Raji (cell line): ENCODE results near the gene PLCB3.

ENCODE experiments used
- POLR2A ChIP-seq: IDR thresholded peaks from 2 replicates; pipeline ENCODE4 v1.6.1; 2011; ENCODE audit warnings: low read depth, low read length, control low read depth; ENCODE audit not compliant: insufficient read depth

Gene PLCB3

DNA sequence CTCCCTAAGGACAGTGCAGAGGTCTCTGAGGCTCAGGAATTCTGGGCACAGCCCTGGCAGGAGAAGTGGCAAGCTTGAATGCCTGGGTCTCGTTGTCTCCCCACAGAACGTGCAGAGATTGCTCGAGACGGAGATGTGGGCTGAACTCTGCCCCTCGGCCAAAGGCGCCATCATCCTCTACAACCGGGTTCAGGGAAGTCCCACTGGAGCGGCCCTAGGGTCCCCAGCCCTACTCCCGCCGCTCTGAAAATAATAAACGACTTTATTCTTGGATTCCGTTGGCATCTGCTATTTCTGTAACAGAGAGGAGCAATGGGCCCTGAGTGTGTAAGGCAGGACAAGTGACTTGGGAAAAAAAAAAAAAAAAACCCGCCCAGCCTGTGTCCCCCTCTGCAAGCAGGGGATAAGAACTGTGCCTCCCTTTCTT lies 21.6 kb upstream of the PLCB3 start:
- no peak for TF ChIP-seq POLR2A

- TF ChIP-seq POLR2A: peak; percentile 74
Observed at GRCh38 chr11:64230171-64230984, 21.0 kb upstream of the PLCB3 start, which contains the start of gene DNAJC4. TSS of gene DNAJC4 (plus strand) at chr11:64230548. CDS start at chr11:64230855, 307 bp downstream.

- TF ChIP-seq POLR2A: no peak
Observed at GRCh38 chr11:64230985-64231365, 20.4 kb upstream of the PLCB3 start.

DNA sequence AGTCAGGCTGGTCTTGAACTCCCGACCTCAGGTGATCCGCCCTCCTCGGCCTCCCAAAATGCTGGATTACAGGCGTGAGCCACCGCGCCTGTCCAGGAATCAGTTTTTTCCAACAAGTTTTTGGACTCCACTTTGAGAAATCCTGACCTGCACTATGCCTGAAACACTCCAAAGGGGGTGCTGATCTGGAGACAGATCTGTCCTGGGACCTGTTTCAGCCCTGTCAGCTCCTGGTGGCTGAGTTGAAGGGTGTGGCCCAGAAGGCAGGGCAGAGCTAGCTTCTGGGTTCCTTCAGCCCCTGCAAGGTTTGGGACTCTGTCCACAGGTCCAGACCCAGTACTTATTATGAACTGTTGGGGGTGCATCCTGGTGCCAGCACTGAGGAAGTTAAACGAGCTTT lies 19.8 kb upstream of the PLCB3 start:
- TF ChIP-seq POLR2A: no peak

GRCh38 chr11:64232182-64232966 lies 19.0 kb upstream of the PLCB3 start:
- peak; percentile 37; the same call in 1 of the 2 replicates for TF ChIP-seq POLR2A

- TF ChIP-seq POLR2A: no peak
Observed at GRCh38 chr11:64232967-64233315, 18.4 kb upstream of the PLCB3 start.

DNA sequence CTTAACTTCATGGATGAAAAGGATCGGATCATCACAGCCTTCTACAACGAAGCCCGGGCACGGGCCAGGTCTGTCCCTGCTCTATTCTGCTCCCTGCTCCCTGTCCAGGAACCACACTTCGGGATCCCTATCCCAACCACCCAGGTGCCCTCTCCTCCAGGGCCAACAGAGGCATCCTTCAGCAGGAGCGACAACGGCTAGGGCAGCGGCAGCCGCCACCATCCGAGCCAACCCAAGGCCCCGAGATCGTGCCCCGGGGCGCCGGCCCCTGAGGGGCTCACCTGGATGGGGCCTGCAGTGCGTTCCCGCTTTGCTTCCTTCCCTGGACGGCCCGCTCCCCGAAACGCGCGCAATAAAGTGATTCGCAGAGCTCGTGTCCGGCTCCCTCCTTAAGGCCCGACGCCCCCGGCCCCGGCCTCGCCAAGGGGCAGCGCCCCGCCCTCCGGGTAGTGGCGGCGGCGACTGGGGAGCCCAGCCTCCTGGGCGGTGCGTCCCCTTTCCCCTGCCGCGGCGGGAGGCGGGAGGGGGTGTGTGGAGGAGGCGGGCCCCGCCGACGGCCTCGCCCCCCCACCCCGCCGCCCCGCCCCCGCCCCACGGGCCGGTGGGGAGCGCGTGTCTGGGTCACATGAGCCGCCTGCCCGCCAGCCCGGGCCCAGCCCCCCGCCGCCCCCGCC lies 17.3 kb upstream of the PLCB3 start, which contains the start of gene VEGFB:
TSS of gene VEGFB (plus strand) at position 672 of the 674 bp plus-strand sequence. CDS start 250 bp downstream, outside the sequence.
- TF ChIP-seq POLR2A: no peak; the same call in 1 of the 2 replicates

DNA sequence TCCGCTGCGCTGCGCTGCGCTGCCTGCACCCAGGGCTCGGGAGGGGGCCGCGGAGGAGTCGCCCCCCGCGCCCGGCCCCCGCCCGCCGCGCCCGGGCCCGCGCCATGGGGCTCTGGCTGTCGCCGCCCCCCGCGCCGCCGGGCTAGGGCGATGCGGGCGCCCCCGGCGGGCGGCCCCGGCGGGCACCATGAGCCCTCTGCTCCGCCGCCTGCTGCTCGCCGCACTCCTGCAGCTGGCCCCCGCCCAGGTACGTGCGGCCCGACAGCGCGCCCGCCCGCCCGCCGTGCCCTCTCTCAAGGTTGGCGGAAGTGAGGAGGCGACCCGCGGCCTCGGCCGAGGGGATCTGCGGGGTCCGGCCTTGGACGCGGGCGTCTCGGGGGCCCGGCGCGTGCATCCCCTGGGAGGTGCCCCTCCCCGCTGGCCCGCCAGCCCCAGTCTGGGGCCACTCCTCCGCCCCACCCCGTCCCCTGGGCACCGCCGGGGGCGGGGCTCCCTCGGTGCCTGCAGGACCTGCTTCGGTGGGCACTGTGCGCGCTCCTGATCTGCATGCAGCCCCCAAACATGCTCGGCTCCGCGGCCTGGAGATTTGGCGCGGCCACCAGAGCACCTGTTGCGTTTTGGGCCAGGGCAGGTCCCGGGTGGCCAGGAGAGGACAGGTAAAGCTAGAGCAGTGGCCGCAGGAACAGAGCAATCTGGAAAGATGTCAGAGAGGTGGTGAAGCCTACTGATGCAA lies 16.5 kb upstream of the PLCB3 start:
- TF ChIP-seq POLR2A: peak; percentile 57

DNA sequence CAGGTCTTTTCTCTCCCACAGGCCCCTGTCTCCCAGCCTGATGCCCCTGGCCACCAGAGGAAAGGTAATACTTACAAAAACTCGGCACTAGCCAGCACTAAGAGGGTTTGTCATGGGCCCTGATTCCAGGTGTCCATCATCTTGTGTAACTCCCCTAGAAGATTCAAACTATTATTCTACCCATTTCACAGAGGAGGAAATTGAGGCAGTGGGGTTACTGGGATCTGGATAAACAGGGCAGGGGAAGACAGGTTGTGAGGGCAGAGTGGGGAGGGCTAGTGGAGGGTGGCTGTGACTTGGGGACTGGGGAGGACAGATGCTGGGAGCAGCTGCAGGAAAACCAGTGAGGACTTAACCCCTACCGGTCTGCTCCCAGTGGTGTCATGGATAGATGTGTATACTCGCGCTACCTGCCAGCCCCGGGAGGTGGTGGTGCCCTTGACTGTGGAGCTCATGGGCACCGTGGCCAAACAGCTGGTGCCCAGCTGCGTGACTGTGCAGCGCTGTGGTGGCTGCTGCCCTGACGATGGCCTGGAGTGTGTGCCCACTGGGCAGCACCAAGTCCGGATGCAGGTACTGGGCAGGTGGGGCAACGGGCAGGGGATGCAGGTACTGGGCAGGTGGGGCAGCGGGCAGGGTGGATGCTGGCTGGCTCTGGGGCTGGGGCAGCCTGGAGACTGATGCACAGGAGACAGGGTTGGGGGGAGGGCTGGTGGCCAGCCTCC lies 15.7 kb upstream of the PLCB3 start:
- TF ChIP-seq POLR2A: no peak

DNA sequence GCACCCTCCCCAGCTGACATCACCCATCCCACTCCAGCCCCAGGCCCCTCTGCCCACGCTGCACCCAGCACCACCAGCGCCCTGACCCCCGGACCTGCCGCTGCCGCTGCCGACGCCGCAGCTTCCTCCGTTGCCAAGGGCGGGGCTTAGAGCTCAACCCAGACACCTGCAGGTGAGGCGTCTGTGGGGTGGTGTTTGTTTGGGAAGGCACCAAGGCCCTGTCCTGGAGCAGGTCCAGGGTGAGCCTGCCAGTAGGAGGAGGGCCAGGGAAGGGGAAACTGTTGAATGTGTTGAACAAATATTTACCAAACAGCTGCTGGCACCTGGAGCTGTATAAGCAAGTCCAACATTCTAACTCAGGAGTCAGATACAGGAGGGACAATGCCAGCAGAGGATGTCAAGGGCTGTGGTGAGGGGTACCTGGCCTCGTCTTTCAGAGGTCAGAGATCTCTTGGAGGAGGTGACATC lies 13.8 kb upstream of the PLCB3 start:
- TF ChIP-seq POLR2A: no peak

- no peak; the same call in 1 of the 2 replicates for TF ChIP-seq POLR2A
Observed at GRCh38 chr11:64238076-64238475, 13.3 kb upstream of the PLCB3 start.

- no peak for TF ChIP-seq POLR2A
Observed at GRCh38 chr11:64238999-64239398, 12.3 kb upstream of the PLCB3 start.

DNA sequence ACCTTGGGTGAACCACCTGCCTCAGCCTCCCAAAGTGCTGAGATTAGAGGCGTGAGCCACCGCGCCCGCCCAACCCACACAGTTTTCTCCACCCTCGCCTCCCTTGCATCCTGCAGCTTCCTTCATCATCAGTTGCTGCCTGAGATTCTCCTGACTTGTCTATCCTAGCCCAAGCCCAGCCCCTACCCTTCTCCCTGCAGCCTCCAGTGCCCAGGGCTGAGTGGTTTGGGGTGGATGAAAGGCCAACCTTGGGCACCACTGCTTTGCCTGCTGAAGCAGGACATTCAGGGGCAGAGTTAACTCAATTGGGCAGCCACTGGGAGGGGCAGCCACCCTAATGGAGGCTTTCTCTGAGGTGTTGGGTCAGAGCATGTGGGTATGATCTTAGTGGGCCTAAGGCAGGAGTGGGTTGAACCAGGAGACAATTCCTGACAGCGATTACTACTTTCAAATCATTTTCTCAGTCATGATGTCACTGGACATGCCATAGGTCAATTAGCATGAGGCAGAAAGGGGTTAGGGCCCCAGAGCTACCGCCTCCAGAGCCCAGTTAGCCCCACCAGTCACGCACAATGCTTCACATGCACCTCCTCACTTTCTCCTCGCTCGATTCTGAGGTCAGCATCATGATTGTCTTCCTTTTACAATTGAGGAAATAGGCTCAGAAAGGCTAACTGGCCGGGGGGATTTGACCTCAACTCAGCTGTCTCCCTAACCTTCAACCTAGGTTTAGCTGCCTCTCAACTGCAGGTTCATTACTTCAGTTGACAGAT lies 11.5 kb upstream of the PLCB3 start:
- no peak for TF ChIP-seq POLR2A

DNA sequence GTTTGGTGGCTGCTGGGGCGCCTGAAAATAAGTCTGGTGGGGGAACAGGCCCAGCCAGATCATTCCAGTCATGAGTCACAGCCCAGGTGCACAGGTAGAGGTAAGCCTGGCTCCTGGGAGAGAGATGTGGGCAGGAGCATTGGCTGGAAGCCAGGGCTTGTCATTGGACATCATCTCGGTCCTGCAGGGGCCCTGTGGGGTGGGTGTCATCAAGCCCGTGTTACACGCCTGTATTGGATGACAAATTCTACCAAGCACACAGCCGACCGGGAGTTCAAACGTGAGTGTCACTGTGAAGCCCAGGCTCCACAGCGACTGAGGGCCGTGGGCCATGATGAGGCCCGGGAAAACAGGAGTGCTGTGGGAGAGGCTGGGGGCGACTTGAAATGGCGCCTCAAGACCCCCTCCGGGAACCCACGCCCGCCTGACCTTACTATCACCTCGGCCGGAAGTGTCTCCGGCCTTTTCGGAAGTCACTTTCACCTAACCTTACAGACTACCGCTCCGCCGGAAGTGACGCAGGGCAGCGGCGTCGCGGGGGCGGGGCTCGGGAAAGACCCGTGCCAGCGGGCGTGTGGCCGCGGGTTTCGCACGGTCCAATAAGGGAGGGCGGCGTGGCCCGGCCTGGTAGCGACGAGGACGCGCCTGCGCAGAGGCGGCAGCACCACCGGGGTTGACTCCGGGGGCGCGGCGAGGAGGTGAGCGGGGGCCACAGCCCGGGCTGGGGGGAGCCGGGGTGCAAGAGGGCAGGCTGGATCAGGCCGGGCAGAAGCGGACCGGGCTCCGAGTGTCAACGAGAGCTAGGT lies 10.7 kb upstream of the PLCB3 start, which contains the start of gene FKBP2:
TSS of gene FKBP2 (plus strand) at position 661 of the 806 bp plus-strand sequence. CDS start 1,293 bp downstream, outside the sequence.
- TF ChIP-seq POLR2A: peak; percentile 93
